HG02798 (cell line): Measurements from ENCODE around the gene YEATS4.

Source experiments
- ATAC-seq: cut with Tn5 transposase; IDR thresholded peaks from one replicate; pipeline ENCODE4 v1.9.1; 2021; ENCODE audit warnings: mild to moderate bottlenecking; ENCODE audit not compliant: unreplicated experiment, poor library complexity

YEATS4 gene

DNA sequence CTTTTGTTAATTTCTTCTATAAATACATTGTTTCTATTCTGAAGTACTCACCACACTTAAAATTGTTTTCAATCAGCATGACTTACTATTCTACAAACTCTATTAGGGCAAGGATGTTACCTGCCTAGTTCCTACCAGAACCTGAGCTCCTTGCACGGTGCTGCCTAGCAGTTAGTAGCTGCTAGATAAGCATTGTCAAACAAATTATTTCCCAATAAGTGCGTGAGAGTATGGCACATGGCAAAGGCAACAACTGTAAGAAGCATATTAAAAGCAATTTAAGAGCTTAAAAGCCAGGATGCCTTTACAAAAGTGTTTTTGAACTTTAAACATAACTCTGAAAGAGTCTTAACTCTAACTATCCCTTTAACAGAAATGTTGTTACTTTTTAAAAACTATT, 19.5 kb upstream of the YEATS4 start:
- no peak for ATAC-seq

DNA sequence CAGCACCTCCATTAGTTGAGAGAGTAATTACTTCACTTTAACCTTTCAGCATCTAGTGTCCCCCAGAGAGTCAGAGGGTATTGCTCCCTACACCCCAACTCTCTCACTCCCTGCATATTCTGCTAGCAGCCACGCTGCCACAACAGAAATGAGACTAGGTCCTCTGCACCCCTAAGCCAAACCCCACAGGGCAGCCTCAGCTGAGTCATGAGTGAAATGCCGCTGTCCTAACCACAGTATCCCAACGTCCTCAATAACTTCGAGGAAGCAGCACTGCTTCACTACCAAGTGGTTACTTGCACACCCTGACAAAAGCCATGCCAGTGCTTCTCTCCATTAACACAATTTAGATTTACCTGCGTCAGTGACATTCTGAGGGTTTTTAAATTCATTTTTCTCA, 18.2 kb upstream of the YEATS4 start:
- ATAC-seq, result no peak

DNA sequence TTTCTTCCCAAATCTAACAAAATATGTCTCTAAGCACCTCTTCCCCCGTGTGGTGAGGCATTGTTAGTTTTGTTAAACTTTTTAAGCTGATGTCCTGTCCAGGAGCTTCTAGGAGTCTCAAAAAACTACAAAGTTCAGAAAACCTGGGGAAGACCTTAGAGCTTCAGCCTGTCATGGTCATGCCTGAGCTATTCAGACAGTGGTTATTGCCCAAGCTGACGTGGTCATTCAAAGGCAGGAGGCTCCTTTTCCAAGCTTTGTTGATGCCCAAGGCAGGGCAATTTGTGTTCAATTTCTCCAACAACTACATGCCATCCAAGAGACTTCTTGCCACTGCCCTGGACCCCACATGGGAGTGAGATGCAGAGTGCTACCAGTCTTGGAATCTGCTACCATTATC, 17.1 kb upstream of the YEATS4 start:
- no peak for ATAC-seq

DNA sequence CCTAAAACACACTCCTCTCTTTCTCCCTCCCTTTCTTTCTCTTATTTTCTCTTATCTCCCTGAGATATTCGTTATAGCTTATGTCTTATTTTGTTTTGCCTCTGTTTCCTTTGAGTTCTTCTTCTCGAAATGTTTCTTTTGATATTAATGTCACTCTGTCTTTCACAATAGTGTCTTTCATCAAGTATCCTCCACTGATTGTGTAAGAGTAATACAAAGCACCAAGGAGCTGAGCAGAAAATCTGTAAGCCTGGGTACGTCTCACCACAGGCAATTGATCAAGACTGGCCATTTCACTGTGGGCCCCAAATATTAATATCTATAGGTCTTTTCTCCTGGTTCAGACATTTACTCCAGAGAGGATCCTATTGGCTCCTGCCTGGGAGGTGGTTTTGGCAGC, 16.2 kb upstream of the YEATS4 start:
- no peak for ATAC-seq

DNA sequence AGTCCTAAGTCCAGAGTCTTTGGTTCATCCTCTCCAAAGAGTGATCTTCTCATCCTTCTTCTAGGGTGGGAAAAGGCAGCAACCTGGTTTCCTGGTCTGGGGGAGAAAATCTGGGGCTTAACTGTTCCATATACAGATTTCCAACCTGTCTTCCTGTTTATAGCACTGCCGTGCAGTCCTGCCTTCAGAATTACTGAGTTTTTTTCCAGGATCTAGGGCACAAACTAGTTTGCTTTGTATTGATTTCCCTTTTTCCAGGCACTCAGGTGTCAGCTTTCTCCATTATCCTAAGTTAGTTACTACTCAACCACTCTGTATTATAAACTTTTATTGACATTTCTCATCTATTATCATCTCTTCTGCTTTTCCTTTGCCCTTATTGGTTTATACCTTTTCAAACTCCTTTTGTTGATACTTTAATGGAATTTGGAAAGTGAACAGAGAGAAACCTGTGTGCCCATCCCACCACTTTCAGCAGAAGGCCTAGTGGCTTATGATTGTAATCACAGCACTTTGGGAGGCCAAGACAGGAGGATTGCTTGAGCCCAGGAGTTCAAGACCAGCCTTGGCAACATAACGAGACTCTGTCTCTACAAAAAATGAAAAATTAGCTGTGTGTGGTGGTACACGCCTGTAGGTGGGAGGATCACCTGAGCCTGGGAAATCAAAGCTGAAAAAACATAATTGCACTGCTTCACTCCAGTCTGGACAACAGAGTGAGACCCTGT, 15.5 kb upstream of the YEATS4 start:
- no peak for ATAC-seq

DNA sequence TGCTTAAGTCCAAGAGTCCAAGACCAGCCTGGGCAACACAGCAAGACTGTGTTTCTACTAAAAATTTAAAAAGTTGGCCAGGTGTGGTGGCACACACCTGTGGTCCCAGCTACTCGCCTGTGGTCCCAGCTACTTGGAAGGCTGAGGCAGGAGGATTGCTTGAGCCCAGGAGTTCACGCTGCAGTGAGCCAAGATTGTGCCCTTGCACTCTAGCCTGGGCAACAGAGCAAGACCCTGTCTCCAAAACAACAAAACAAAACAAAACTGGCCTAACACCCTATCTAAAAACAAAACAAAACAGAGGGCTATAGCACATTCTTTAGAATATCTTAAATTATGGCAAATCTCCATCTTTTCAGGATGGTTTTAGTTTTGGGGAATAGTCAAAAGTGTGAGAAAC, 14.5 kb upstream of the YEATS4 start:
- no peak for ATAC-seq

DNA sequence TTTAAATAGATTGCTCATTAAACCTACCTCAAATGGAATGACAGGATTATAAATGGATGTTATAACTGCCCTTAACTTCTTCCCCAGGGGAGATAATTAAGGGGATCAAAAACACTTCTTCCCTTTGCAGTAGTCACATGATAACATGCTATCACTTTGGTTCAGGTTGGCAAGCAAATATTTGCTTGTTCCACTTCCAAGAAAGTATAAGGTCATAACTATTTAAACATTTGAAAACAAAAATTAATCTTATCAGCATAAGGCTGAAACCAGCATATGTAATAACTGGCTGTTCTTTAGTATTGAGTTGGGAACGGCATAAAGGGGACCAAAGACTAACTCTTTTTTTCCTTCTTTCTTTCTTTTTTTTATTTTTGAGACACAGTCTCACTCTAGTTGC, 13.8 kb upstream of the YEATS4 start:
- ATAC-seq, result no peak

DNA sequence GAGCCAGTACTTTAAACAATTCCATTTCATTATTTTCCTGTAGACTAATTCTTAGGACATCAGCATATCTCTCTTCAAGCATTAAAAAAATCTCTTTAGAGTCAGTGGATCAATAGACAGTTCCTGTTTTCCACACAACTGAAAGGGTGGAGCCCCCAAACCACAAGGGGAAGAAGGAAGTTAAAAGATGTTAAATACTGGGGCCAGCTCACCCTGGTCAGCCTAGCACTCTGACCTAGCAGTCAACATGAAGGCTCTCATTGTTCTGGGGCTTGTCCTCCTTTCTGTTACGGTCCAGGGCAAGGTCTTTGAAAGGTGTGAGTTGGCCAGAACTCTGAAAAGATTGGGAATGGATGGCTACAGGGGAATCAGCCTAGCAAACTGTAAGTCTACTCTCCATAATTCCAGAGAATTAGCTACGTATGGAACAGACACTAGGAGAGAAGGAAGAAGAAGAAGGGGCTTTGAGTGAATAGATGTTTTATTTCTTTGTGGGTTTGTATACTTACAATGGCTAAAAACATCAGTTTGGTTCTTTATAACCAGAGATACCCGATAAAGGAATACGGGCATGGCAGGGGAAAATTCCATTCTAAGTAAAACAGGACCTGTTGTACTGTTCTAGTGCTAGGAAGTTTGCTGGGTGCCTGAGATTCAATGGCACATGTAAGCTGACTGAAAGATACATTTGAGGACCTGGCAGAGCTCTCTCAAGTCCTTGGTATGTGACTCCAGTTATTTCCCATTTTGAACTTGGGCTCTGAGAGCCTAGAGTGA, 11.2 kb upstream of the YEATS4 start, which contains the start of gene LYZ:
Gene LYZ, plus strand, starts transcription at position 220 of the 777 bp plus-strand sequence. Its CDS starts 28 bp downstream, at position 248.
- no peak for ATAC-seq

DNA sequence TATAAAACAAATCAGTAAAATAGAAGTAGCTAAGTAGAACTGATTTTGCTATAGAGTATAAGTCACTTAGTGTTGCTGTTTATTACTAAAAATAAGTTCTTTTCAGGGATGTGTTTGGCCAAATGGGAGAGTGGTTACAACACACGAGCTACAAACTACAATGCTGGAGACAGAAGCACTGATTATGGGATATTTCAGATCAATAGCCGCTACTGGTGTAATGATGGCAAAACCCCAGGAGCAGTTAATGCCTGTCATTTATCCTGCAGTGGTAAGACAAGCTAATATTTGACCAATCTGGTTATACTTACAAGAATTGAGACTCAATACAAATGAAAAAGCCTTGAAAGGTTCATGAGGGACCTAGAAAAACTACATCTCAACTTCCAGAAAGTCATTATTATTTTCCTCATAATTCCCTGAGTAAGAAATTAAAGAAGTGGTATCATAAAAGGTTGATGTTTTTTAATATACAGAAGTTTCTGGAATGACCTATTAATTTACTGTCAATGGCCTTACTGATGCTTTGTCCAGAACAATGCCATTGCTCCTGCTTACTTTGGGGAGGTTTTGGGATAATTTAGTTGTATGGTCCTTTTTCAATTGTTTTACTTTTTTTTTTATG, 9.4 kb upstream of the YEATS4 start:
- no peak for ATAC-seq

DNA sequence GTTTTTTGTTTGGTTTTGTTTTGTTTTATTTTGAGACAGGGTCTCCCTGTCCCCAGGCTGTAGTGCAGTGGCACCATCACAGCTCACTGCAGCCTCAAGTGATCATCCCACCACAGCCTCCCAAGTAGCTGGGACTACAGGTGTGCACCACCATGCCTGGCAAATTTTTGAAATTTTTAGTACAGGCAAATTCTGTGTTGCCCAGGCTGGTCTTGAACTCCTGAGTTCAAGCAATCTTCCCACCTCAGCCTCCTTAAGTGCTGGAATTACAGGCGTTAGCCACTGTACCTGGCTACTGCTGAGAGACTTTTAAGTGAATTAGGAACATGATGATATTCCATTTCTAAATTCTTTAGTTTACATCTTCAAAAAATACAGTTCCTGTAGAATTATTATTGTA, 8.8 kb upstream of the YEATS4 start:
- ATAC-seq, result no peak

DNA sequence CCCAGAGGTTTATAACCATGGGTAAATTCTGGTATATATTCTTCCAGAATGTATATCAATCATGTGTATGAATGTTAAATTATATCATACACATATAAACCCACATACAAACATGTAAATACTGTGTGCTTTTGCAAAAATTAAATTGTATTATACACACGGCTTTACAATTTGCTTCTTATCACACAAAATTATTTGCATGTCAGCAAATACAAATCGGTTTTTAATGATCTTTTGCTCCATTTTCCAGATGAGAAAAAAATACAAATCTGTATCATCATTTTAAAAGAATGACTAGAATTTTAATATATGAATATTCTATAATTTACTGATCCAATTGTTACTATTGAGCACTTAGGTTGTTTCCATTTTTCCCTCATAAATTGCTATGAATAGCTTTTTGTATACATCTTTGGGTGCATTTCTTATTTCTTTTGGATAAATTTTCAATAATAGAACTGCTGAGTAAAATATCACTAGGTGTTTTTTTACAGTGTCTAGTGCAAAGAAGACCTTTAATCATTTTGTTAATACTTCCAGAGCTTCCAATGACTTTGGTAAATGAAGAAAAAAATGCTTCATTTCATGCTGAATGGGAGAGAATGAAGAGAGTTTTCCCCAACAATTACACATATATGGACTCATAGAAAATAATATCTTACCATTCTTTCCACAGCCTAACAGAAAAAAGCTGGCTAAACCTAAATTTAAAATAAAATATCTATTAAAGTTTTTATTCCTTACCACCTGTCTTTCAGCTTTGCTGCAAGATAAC, 7.9 kb upstream of the YEATS4 start:
- no peak for ATAC-seq

DNA sequence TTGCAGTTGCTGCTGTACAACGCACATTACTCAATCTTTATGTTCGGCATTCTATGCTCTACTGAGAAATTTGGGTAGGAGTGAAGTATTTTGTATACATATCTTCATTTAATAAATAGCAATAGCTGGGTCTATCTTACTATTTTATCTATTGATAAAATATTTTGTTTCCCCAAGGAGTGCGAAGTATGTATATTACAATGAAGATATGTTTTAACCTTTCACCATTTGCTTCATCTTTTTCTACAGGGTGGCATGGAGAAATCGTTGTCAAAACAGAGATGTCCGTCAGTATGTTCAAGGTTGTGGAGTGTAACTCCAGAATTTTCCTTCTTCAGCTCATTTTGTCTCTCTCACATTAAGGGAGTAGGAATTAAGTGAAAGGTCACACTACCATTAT, 6.6 kb upstream of the YEATS4 start:
- ATAC-seq, result no peak

DNA sequence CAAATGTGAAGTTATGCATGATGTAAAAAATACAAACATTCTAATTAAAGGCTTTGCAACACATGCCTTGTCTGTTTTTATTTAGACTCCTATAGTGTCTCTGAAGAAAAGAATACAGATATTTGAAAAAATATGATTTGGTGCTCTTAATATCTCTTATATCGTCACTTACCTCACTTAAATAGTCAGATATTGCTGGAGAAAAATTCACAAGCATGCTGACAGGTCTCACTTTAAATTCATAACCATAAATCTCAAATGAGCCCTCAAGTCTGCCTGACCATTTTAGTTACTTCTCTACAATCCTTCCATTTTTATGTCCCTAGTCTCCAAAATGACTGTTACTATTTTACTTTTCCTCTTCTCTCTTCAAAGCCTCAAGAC, 5.4 kb upstream of the YEATS4 start:
- no peak for ATAC-seq

DNA sequence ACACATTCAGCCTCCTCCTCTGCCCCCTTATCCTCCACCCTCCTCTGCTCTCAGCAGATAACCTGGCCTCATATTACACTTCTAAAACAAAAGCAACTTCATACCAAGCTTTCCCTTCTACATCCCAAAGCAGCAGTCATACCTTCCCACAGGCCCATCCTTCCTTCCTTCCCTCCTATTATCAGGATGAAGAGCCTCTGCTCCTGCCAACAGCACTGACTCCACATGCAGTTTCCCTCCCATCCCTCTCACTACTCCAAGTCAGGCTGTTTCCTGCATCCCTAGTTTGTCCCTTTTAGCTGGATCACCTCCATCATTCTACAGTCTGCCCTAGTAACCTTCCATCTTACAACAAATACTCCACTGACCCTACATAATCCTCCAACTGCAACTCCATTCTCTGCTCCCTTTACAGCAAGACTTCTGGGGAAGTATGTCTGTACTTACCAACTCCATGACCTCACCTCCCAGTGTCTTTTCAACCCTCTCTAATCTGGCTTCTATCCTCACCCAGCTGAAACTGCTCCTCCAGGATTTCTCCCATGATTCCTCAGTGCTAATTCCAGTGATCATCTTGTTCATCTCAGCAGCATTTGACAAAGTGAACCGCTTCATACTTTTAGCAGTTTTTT, 4.9 kb upstream of the YEATS4 start:
- no peak for ATAC-seq

DNA sequence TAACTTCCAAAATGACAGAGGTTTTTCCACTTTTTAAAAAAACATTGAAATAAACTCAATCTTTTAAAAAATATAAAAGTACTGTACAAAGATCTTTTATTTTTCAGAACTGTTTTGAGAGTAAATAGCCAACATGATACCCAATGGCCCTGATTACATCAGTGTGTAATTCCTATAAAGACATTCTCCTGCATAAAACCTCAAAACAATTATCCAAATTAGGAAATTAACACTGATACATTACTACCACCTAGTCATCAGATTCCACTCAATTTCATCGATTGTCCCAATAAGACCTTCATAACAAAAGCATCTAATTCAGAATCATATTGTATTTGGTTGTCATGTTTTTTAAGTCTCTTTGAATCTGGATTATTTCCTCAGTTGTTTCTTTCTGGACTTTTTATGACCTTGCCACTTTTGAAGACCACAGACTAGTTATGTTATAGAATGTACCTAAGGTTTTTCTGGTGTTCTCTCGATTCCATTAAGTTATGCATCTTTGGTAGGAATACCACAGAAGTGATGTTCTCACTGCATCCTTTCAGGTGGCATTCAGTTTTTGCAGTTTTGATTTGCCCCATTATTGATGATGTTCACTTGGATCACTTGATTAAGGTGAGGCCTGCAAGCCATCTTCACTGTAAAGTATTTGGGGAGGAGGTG, 4.0 kb upstream of the YEATS4 start:
- no peak for ATAC-seq

DNA sequence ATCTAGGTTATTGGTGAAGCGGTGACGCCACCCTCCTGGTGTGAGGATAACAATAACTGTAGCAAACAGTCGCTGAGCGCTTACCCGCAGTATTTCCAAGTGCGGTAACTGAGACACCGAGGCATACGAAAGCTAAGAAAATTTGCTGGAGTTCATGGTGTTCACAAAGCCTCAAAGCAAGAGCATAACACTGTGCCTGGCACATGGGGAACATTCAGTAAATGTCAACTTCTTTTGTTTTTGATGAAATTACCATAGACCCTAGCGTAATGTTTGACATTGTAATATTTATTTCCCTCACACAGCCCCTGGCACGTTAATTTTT, 767 bp downstream of the YEATS4 start:
- no peak for ATAC-seq

DNA sequence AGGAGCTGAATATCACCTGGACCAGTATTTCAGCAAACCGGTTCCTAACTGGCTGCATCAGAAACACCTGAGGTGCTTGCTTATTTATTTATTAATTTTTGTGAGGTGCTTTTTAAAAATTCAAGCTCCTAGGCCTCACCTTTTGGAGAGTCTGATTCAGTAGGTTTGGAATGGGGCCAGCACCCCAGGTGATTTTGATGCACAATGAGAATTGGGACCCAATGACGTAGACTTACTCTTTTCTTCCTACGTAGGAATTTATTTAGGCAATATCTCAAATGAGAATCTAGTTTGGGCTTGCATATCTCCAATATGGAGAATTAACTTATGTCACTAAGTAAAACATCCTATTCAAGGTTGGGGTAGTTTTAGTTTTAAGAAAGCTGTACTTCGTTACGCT, 7.3 kb downstream of the YEATS4 start:
- no peak for ATAC-seq

DNA sequence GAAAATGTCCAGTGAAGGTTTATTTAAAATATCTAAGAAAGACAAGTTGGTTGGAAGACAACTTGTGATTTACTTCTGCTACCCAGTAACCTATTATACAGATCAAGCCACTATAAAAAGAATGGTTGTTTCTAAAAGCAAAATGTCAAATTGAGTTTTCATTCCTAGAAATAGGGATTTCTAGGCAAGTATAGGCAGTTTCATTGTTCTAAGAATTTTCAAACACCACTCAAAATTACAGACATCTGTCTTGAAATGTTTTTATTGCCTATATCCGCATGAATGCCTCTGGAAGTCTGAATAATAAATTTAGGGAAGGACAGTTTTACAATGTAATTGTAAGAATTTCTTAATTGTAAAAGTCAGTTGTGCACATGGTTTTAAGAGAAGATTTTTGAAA, 8.6 kb downstream of the YEATS4 start:
- ATAC-seq, result no peak

DNA sequence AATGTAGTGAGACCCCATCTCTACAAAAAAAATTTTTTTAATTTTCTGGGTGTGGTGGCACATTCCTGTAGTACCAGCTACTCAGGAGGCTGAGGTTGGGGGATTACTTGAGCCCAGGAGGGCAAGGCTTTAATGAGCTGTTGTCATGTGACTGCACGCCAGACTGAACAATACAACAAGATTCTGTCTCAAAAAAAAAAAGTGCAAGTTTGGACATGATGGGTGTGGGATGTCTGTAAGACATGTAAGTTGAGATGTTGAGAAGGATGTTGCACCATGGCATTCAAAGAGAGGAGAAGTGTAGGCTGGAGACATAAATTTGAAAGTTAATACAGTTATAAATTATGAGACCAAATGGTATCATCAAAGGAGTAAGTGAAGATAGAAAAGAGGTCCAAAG, 23.5 kb downstream of the YEATS4 start:
- no peak for ATAC-seq

DNA sequence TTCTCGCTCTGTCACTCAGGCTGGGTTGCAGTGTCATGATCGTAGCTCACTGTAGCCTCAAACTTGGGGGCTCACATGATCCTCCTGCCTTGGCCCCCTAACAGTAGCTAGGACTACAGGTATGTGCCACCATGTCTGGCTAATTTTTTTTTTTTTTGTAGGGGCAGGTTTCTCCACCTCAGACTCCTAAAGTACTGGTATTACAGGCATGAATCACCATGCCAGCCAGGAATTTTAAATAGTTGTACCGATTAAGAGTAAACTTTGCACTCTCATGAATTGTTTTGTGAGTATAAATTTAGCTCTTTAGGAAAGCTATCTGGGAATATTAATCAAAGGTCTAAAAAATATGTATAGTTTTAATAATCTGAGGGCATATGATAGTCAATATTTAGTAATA, 25.5 kb downstream of the YEATS4 start:
- ATAC-seq, result no peak
